Esophagus squamous epithelium (tissue), 4 donors: ENCODE data around the gene WDR54.
"Not testable (repeated sequence)": the region's sequence is repeated elsewhere in the genome, so short reads cannot be mapped to it uniquely, and the experiment has no call there.

Experiments used
- POLR2A ChIP-seq, 4 donors: fragments of 450-650 bp; IDR thresholded peaks; one replicate each; pipeline ENCODE4 v1.6.1; 2017; ENCODE audit warnings: antibody characterized with exemption in 4 of 4, mild to moderate bottlenecking in 4 of 4, moderate library complexity in 3 of 4
- TF ChIP-seq, protein P1 (sequence below), 6 experiments: fragments of 450-650 bp in 4 of 6; fragments of 200-600 bp in 2 of 6; sonication (generic) in 2 of 6; IDR thresholded peaks; one replicate each; pipeline ENCODE4 v1.5.1; 2016 to 2019; ENCODE audit warnings: antibody characterized with exemption in 6 of 6, mild to moderate bottlenecking in 4 of 6, moderate library complexity in 4 of 6

DNA sequence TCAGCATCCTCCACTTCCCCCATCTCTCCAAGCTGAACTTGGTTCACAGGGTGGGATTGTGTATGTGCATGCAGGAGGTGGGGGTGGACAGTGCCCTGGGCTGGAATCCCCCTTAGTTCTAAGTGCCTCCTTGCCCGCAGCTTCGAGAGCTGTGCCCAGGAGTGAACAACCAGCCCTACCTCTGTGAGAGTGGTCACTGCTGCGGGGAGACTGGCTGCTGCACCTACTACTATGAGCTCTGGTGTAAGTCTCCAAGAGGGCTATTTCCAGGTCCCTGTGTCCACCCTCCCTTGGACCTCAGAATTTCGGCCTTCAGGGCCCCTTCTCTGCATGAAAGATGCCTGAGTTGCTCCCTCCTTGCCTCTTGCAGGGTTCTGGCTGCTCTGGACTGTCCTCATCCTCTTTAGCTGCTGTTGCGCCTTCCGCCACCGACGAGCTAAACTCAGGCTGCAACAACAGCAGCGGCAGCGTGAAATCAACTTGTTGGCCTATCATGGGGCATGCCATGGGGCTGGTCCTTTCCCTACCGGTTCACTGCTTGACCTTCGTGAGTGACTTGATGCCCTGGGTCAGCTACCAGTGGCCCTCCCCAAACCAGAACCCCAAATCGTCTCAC, 38.1 kb downstream of the WDR54 start:
- TF ChIP-seq, protein P1, sequence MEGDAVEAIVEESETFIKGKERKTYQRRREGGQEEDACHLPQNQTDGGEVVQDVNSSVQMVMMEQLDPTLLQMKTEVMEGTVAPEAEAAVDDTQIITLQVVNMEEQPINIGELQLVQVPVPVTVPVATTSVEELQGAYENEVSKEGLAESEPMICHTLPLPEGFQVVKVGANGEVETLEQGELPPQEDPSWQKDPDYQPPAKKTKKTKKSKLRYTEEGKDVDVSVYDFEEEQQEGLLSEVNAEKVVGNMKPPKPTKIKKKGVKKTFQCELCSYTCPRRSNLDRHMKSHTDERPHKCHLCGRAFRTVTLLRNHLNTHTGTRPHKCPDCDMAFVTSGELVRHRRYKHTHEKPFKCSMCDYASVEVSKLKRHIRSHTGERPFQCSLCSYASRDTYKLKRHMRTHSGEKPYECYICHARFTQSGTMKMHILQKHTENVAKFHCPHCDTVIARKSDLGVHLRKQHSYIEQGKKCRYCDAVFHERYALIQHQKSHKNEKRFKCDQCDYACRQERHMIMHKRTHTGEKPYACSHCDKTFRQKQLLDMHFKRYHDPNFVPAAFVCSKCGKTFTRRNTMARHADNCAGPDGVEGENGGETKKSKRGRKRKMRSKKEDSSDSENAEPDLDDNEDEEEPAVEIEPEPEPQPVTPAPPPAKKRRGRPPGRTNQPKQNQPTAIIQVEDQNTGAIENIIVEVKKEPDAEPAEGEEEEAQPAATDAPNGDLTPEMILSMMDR (IDR thresholded peaks at IDR 0.05): not testable (repeated sequence)
- TF ChIP-seq POLR2A (IDR thresholded peaks at IDR 0.05): not testable (repeated sequence)
